GM21737 (cell line): ENCODE data around the gene CNTN4.

Experiments used
- ATAC-seq: cut with Tn5 transposase; IDR thresholded peaks from one replicate; pipeline ENCODE4 v1.9.1; 2021; ENCODE audit warnings: mild to moderate bottlenecking, moderate library complexity; ENCODE audit not compliant: unreplicated experiment

The CNTN4 gene

GRCh38 chr3:2657971-2658370 is 559.3 kb downstream of the CNTN4 start:
- no peak for ATAC-seq

GRCh38 chr3:2659896-2660295 is 561.2 kb downstream of the CNTN4 start:
- ATAC-seq: no peak

- no peak for ATAC-seq
These were observed 562.4 kb downstream of the CNTN4 start for GRCh38 chr3:2661078-2661477.

GRCh38 chr3:2677501-2677900 is 578.8 kb downstream of the CNTN4 start:
- ATAC-seq: no peak

GRCh38 chr3:2680236-2680635 is 581.6 kb downstream of the CNTN4 start:
- ATAC-seq: no peak

GRCh38 chr3:2684046-2684445 is 585.4 kb downstream of the CNTN4 start:
- ATAC-seq: no peak

GRCh38 chr3:2686816-2687502 is 588.3 kb downstream of the CNTN4 start:
- ATAC-seq: no peak

GRCh38 chr3:2697589-2697988 is 598.9 kb downstream of the CNTN4 start:
- ATAC-seq: no peak

- ATAC-seq: no peak
These were observed 602.8 kb downstream of the CNTN4 start for GRCh38 chr3:2701471-2701870.

GRCh38 chr3:2706144-2706835 is 607.6 kb downstream of the CNTN4 start:
- no peak for ATAC-seq

GRCh38 chr3:2706836-2707210 is 608.2 kb downstream of the CNTN4 start:
- ATAC-seq: no peak

GRCh38 chr3:2711081-2711480 is 612.4 kb downstream of the CNTN4 start:
- no peak for ATAC-seq

- ATAC-seq: no peak
These were observed 615.3 kb downstream of the CNTN4 start for GRCh38 chr3:2713923-2714322.

- ATAC-seq: no peak
These were observed 616.2 kb downstream of the CNTN4 start for GRCh38 chr3:2714834-2715233.

GRCh38 chr3:2727101-2727500 is 628.4 kb downstream of the CNTN4 start:
- no peak for ATAC-seq

GRCh38 chr3:2727610-2728318 is 629.1 kb downstream of the CNTN4 start:
- ATAC-seq: no peak

GRCh38 chr3:2731843-2732242 is 633.2 kb downstream of the CNTN4 start:
- ATAC-seq: no peak

GRCh38 chr3:2735392-2735894 is 636.8 kb downstream of the CNTN4 start:
- no peak for ATAC-seq

GRCh38 chr3:2741516-2741915 is 642.9 kb downstream of the CNTN4 start:
- no peak for ATAC-seq

GRCh38 chr3:2765002-2765579 is 666.4 kb downstream of the CNTN4 start:
- peak; percentile 71 for ATAC-seq

GRCh38 chr3:2770451-2770850 is 671.8 kb downstream of the CNTN4 start:
- peak; percentile 12 for ATAC-seq
